Thyroid gland (tissue), 4 donors: Measurements from ENCODE around the gene CACNB4.

Experiments
- POLR2A ChIP-seq, 2 donors: fragments of 450-650 bp; IDR thresholded peaks; one replicate each; pipeline ENCODE4 v1.6.1; 2017; ENCODE audit warnings: antibody characterized with exemption in 2 of 2, mild to moderate bottlenecking in 2 of 2, moderate library complexity in 1 of 2
- TF ChIP-seq, protein P1 (sequence below), 6 experiments: fragments of 200-600 bp in 3 of 6; fragments of 450-650 bp in 3 of 6; sonication (generic) in 3 of 6; IDR thresholded peaks; one replicate each; pipeline ENCODE4 v1.5.1; 2016 to 2019; ENCODE audit warnings: antibody characterized with exemption in 6 of 6, mild to moderate bottlenecking in 2 of 6, inconsistent platforms in 1 of 6, moderate library complexity in 1 of 6

GRCh38 chr2:152114366-152114765 lies 15.5 kb upstream of the CACNB4 start:
- TF ChIP-seq, protein P1, sequence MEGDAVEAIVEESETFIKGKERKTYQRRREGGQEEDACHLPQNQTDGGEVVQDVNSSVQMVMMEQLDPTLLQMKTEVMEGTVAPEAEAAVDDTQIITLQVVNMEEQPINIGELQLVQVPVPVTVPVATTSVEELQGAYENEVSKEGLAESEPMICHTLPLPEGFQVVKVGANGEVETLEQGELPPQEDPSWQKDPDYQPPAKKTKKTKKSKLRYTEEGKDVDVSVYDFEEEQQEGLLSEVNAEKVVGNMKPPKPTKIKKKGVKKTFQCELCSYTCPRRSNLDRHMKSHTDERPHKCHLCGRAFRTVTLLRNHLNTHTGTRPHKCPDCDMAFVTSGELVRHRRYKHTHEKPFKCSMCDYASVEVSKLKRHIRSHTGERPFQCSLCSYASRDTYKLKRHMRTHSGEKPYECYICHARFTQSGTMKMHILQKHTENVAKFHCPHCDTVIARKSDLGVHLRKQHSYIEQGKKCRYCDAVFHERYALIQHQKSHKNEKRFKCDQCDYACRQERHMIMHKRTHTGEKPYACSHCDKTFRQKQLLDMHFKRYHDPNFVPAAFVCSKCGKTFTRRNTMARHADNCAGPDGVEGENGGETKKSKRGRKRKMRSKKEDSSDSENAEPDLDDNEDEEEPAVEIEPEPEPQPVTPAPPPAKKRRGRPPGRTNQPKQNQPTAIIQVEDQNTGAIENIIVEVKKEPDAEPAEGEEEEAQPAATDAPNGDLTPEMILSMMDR (IDR thresholded peaks at IDR 0.05): no peak
- TF ChIP-seq POLR2A (IDR thresholded peaks at IDR 0.05): no peak
